ENCODE results near the gene SMIM14. TPM values are rescaled to one million over a fixed set of nuclear protein-coding genes. Genes with fewer than 3 reads are reported as not detected.

Gene SMIM14
- total and polyA plus RNA-seq, 9 of the 15 experiments (the other 6 are each of a cell fraction or from before 2014, with no cell fraction given) = 0.98 to 3.7 (median 2.2) TPM

- Histone ChIP-seq H3K9ac (ENCODE audit: insufficient read depth in 1 of 2, low read depth in 2 of 2, low read length in 2 of 2) (no peak overlapping the region), H2AFZ (ENCODE audit: low read depth, low read length) (no peak overlapping the region), H3K9me3 (replicated peaks; ENCODE audit: control insufficient read depth, insufficient read depth, low read depth, low read length) (no peaks in the 10 kb centered on the region), H3K4me3 (no peak overlapping the region), H3K27ac (ENCODE audit: extremely low read depth, low read depth, low read length) (no peak overlapping the region), H3K9me1 (ENCODE audit: control insufficient read depth, insufficient read depth, low read length) (no peaks in the 10 kb centered on the region), H3K4me2 (ENCODE audit: insufficient read depth, low read length) (no peak overlapping the region), H3K79me2 (ENCODE audit: control insufficient read depth, insufficient read depth, low read length) (no peaks in the 10 kb centered on the region), H3K4me1 (replicated peaks in 1 of 2; ENCODE audit: control insufficient read depth in 2 of 2, insufficient read depth in 2 of 2, low read length in 2 of 2) (no peaks in the 10 kb centered on the region; a peak in 1 of 5 replicates), H3K27me3 (ENCODE audit: control insufficient read depth in 2 of 2, insufficient read depth in 2 of 2, low read length in 2 of 2) (no peaks in the 10 kb centered on the region), H4K20me1 (replicated peaks; ENCODE audit: control insufficient read depth, insufficient read depth, low read length) (no peaks in the 10 kb centered on the region), H3K36me3 (ENCODE audit: control insufficient read depth, insufficient read depth, low read length) (no peaks in the 10 kb centered on the region)
- ATAC-seq (no peak), DNase-seq (ENCODE audit: extremely low read depth in 1 of 4, low spot score in 3 of 4) (no peak), FAIRE-seq (no peak)
- ChIA-PET POLR2A (interaction anchor here (1.0 kb wide), 1 partner anchor 19 kb away, joined by 5 read pairs; no protein-coding TSS in a partner anchor), CTCF (ENCODE audit: low intra/inter-chr PET ratio) (no interaction called here)
- intact Hi-C loops (cut with micrococcal nuclease) = no loop called here
- no TSS peak for BruUV-seq (replicated peaks)
- in situ Hi-C loops (cut with MboI) = no loop called here
- no peak for TF ChIP-seq BMI1 (IDR thresholded peaks at IDR 0.05; ENCODE audit: low read length)
- peak; percentile 92 for TF ChIP-seq ZNF134 (CRISPR knock-in tag; conservative IDR thresholded peaks at IDR 0.05)
- whole genome bisulfite sequencing (ENCODE audit: insufficient coverage, low coverage, missing lambda C conversion rate) = 56% methylated on average over 6 of the region's 6 CpGs
These were observed 22.1 kb upstream of the SMIM14 start for GRCh38 chr4:39660757-39661156.

- Histone ChIP-seq H2AFZ (ENCODE audit: low read depth, low read length) (no peak overlapping the region), H3K27ac (ENCODE audit: extremely low read depth, low read depth, low read length) (no peak overlapping the region), H3K9ac (ENCODE audit: insufficient read depth in 1 of 2, low read depth in 2 of 2, low read length in 2 of 2) (no peak overlapping the region), H3K9me3 (replicated peaks; ENCODE audit: control insufficient read depth, insufficient read depth, low read depth, low read length) (no peaks in the 10 kb centered on the region), H3K79me2 (ENCODE audit: control insufficient read depth, insufficient read depth, low read length) (no peaks in the 10 kb centered on the region), H3K4me2 (ENCODE audit: insufficient read depth, low read length) (no peak overlapping the region), H3K4me3 (no peak overlapping the region), H3K27me3 (ENCODE audit: control insufficient read depth in 2 of 2, insufficient read depth in 2 of 2, low read length in 2 of 2) (no peaks in the 10 kb centered on the region), H3K4me1 (replicated peaks in 1 of 2; ENCODE audit: control insufficient read depth in 2 of 2, insufficient read depth in 2 of 2, low read length in 2 of 2) (no peaks in the 10 kb centered on the region; a peak in 1 of 5 replicates), H3K9me1 (ENCODE audit: control insufficient read depth, insufficient read depth, low read length) (no peaks in the 10 kb centered on the region), H3K36me3 (ENCODE audit: control insufficient read depth, insufficient read depth, low read length) (no peaks in the 10 kb centered on the region), H4K20me1 (replicated peaks; ENCODE audit: control insufficient read depth, insufficient read depth, low read length) (no peaks in the 10 kb centered on the region)
- CTCF ChIA-PET (ENCODE audit: low intra/inter-chr PET ratio) = no interaction called here
- BruUV-seq (replicated peaks) = no TSS peak
- FAIRE-seq (no peak), DNase-seq (ENCODE audit: extremely low read depth in 1 of 4, low spot score in 3 of 4) (no peak), ATAC-seq (no peak)
- WGBS (ENCODE audit: insufficient coverage, low coverage, missing lambda C conversion rate) = 25% methylated on average over 6 of the region's 6 CpGs
- intact Hi-C loops (cut with micrococcal nuclease) (no loop called here), in situ Hi-C loops (cut with MboI) (no loop called here)
- no peak for TF ChIP-seq NCOR1 (IDR thresholded peaks at IDR 0.05)
- TF ChIP-seq PREB (CRISPR knock-in tag; IDR thresholded peaks at IDR 0.05) = no peak
- POLR2A ChIA-PET = no interaction called here
These were observed 21.4 kb upstream of the SMIM14 start for GRCh38 chr4:39660045-39660444.

Measured in K562 (cell line).